ENCODE measurements around the gene GIMAP6. TPM values are rescaled to one million over a fixed set of nuclear protein-coding genes. Genes with fewer than 3 reads are reported as not detected.
"Not testable (repeated sequence)": the region's sequence is repeated elsewhere in the genome, so short reads cannot be mapped to it uniquely, and the experiment has no call there.

Gene GIMAP6
- total and polyA plus RNA-seq, 2 of the 8 experiments (the other 6 are each of a cell fraction or from before 2014, with no cell fraction given) = not detected

GRCh38 chr7:150614426-150614825, 17.8 kb downstream of the GIMAP6 start:
- H2BK5ac ChIP-seq (ENCODE audit: low read depth, low read length); DNase-seq (ENCODE audit: low read depth in 1 of 2, low spot score in 2 of 2); H3K9me3 ChIP-seq (ENCODE audit: insufficient read depth in 2 of 2, low read depth in 1 of 2, low read length in 1 of 2); H3K4me3 ChIP-seq (ENCODE audit: extremely low read depth in 1 of 4, insufficient read depth in 2 of 4, low read depth in 3 of 4, low read length in 4 of 4); H3K9ac ChIP-seq (replicated peaks in 1 of 4; ENCODE audit: extremely low read depth in 1 of 4, low read depth in 3 of 4, low read length in 3 of 4); H3K23ac ChIP-seq (ENCODE audit: insufficient read length); H4K91ac ChIP-seq (replicated peaks; ENCODE audit: insufficient read length, low read length); H3K4me2 ChIP-seq (ENCODE audit: insufficient read depth in 1 of 2, low read depth in 2 of 2, low read length in 2 of 2); H3K14ac ChIP-seq (ENCODE audit: insufficient read length); H2BK15ac ChIP-seq (ENCODE audit: low read length); H3K36me3 ChIP-seq (ENCODE audit: control insufficient read depth in 2 of 4, insufficient read depth in 4 of 4, low read length in 3 of 4); H4K8ac ChIP-seq (ENCODE audit: extremely low read depth, insufficient read depth, low read length); H3K79me2 ChIP-seq (ENCODE audit: control insufficient read depth in 1 of 2, insufficient read depth in 2 of 2, low read length in 2 of 2); H3K18ac ChIP-seq (ENCODE audit: extremely low read depth, low read length); H2BK20ac ChIP-seq (ENCODE audit: low read length); H2BK12ac ChIP-seq (ENCODE audit: low read depth, low read length); H2AFZ ChIP-seq (ENCODE audit: low read length); H4K5ac ChIP-seq (ENCODE audit: insufficient read length, low read depth, low read length); H2AK5ac ChIP-seq (ENCODE audit: low read depth, low read length); H3K4ac ChIP-seq (replicated peaks; ENCODE audit: insufficient read length, low read depth, low read length); H2BK120ac ChIP-seq (replicated peaks; ENCODE audit: low read depth, low read length); POLR2A ChIA-PET (ENCODE audit: partially characterized antibody); H3K23me2 ChIP-seq (ENCODE audit: low read depth, low read length); H3K27me3 ChIP-seq (replicated peaks in 1 of 4; ENCODE audit: control insufficient read depth in 3 of 4, extremely low read depth in 1 of 4, insufficient read depth in 3 of 4, low read length in 3 of 4); H3K27ac ChIP-seq (ENCODE audit: low read depth, low read length); H4K20me1 ChIP-seq (replicated peaks in 1 of 2; ENCODE audit: control insufficient read depth in 1 of 2, insufficient read depth in 2 of 2, low read length in 2 of 2); H3K79me1 ChIP-seq (ENCODE audit: low read depth, low read length); FAIRE-seq; H3K56ac ChIP-seq (replicated peaks; ENCODE audit: insufficient read length, low read depth, low read length); H3K4me1 ChIP-seq (replicated peaks in 1 of 4; ENCODE audit: control insufficient read depth in 3 of 4, insufficient read depth in 4 of 4, low read length in 3 of 4): not testable (repeated sequence)
- WGBS, 2 experiments (ENCODE audit: extremely low coverage in 1 of 2, insufficient coverage in 1 of 2, insufficient read length in 1 of 2, insufficient replicate concordance in 2 of 2, low coverage in 1 of 2, low lambda C conversion rate in 2 of 2, missing lambda C conversion rate in 1 of 2) = 100% methylated on average over 1 of the region's 1 CpG; no CpG with 5 or more reads in 1 of the 2 experiments
- CTCF ChIA-PET (ENCODE audit: partially characterized antibody) = interaction anchor here (0.6 to 1.1 kb wide), 2 partner anchors 78 to 90 kb away, joined by 3 read pairs; no protein-coding TSS in a partner anchor

Data from H1 (cell line).